Loucy (cell line): ENCODE measurements around the gene RECQL5.

Experiments
- CTCF ChIP-seq: fragments of 200-600 bp; sonication (generic); conservative IDR thresholded peaks from 2 replicates; pipeline ENCODE4 v1.5.1; 2014; ENCODE audit warnings: mild to moderate bottlenecking, antibody characterized with exemption, low read length
- EZH2phosphoT487 ChIP-seq: fragments of 200-600 bp; IDR thresholded peaks from 2 replicates; pipeline ENCODE4 v1.6.1; 2018; ENCODE audit warnings: antibody characterized with exemption, mild to moderate bottlenecking, moderate library complexity, borderline replicate concordance

GRCh38 chr17:75617218-75617617 lies 49.7 kb downstream of the RECQL5 start:
- TF ChIP-seq CTCF (no peak), EZH2phosphoT487 (no peak)
